GM18520 (cell line): Measurements from ENCODE around the gene BPIFA2.

Experiments
- ATAC-seq: cut with Tn5 transposase; IDR thresholded peaks from one replicate; pipeline ENCODE4 v1.9.1; 2021; ENCODE audit not compliant: unreplicated experiment

Gene BPIFA2

DNA sequence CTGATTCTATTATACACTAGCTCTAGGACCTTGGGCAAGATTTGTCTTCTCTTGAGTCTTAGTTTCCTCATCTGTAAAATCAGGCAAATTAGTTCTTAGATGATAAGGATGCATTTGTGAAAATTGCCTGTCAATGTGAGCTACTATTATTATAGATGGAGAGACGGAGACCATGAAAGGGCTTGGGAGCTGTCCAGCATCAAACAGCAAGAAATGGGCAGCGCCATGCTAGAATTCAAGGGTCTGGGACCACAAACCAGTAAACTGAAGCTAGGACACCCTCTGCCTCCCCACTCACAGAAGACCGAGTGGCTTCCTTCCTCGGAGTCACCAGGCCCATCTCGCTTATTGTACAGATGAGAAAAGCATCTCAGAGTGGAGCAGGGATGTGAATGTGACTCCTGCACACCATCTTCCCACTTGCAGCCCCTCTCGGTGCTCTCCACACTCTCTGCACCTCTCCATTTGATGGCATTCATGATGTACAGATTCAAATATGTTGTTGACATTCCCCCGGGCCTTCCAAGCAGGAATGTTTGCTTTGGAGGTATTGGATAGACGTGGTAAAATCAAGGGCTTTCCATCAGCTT is 25.0 kb downstream of the BPIFA2 start:
- ATAC-seq: no peak

DNA sequence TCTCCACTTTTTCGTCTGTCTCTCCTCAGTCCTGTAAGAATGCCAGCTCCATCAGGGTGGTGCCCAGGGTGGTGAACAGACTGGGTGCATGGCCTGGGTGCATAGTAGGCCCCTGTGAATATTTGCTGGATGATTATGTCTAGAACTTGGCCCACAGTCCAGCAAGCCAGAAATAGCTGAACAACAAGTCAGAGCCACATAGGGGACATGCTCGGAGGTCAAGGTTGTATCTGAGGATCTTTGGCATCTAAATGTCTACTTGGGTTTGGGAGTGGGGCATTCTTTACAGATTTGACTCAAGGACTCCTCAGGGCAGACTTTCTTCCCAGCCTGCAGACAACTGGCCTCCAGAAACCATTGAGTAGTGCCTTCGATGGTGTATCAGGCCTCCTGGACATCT is 31.1 kb downstream of the BPIFA2 start:
- ATAC-seq: no peak

GRCh38 chr20:33202451-33202850 is 34.5 kb downstream of the BPIFA2 start:
- no peak for ATAC-seq

GRCh38 chr20:33203444-33203843 is 35.5 kb downstream of the BPIFA2 start:
- no peak for ATAC-seq

DNA sequence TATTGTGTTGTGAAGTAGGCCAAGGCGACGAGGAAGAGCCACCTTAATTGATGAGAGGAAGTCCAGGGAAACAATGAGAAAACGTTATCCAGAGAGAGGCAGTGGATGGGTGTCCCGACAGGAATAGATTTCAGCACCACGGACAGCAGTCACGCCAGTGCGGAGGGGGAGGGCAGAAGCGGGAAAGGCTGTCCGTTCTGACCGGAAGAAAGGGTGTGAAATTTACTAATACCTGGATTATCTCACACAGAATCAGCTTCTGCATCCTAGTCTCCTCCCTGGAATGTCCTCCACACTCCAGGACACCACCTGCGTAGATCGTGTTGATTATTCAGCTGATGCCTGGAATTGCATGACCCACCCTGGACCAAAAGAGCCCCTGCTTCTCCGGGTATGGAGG is 41.8 kb downstream of the BPIFA2 start:
- no peak for ATAC-seq

- no peak for ATAC-seq
Measured at GRCh38 chr20:33210371-33210770, 42.4 kb downstream of the BPIFA2 start.

DNA sequence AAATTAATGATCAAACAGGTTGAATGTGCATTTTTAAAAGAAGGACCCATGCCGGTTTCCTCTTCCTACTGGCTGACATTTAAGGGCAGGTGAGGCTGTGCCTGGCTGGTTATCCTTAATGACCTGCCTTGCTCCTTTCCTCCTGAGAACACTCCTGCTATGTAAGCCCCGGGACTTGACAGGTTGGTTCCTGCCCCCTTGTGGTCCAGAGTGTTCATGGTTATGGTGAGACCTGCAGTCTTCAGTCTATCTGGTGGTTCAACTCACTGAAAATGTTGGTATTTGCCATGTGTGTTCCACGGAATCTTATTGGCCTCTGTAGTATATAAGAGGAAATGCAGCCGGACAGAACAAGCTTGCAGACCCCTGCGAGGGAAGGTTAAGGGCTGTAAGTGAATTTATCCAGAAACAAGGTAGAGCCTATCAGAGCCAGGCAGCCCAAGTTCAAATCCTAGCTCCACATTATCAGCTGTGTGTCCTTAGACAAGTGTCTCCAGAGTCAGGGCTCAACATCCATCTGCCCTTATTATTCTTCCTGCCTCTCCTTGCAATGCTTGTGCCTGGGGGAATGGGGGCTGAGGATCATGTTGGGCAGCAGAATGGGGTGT is 44.0 kb downstream of the BPIFA2 start:
- no peak for ATAC-seq

DNA sequence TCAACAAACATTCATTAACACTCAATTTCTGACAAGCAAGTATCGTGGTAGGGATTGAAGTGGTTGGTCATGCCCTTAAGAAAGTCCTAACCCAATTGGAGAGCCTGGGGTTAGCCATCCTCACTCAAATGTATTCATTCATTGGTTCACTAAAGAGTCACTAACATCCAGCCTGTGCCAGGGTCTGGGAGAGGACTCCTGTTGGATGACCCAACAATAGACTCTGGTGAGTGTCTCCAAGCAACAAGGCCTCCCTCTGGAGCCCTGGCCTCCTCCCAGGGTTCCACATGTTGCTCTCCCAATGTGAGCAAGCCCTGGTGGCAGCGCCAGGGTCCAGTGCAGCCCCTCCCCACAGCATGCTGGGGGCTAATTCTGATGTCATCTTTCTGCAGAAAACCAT is 49.1 kb downstream of the BPIFA2 start, which contains the start of gene BPIFA3:
Gene BPIFA3, plus strand, starts transcription at position 301 of the 400 bp plus-strand sequence. CDS start 185 bp downstream, outside the sequence.
- ATAC-seq: no peak

DNA sequence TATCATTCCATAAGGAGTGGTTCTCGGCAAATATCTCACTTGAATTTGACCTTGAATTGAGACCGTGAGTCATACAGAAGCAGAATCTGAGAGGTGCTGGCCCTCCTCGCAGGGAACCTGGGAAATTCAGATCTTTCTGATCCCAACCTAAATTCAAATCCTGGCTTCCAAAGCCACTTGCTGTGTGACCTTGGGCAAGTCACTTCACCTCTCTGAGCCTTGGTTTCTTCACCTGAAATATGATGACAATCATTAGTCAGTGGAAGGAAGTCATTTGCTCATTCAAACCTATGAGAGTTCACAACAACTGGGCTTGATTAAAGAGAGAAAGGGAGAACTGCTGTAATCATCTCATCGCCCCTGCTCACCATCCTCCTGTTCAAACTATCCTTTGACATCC is 56.4 kb downstream of the BPIFA2 start:
- ATAC-seq: no peak

GRCh38 chr20:33229843-33230242 is 61.9 kb downstream of the BPIFA2 start:
- ATAC-seq: no peak
